OCI-LY3 (cell line): ENCODE results near the gene GNB5.

ENCODE experiments used
- H2AFZ ChIP-seq: fragments of 200-600, 300-600 bp; shearing (Covaris generic); 2 replicates; pipeline ENCODE4 v1.6.0; 2014; ENCODE audit warnings: antibody characterized with exemption, low read depth, low read length
- H3K27ac ChIP-seq: fragments of 200-600, 300-600 bp; sonication (generic); 2 replicates; pipeline ENCODE4 v1.5.1; 2014; ENCODE audit warnings: mild to moderate bottlenecking, low read length, moderate library complexity, mixed read lengths
- H3K27me3 ChIP-seq: fragments of 200-600, 300-600 bp; sonication (generic); 2 replicates; pipeline ENCODE4 v1.6.1; 2014; ENCODE audit warnings: low read depth, low read length, mixed read lengths
- H3K36me3 ChIP-seq: fragments of 200-600, 300-600 bp; sonication (generic); replicated peaks from 2 replicates; pipeline ENCODE3; 2014; ENCODE audit warnings: low read depth, low read length, mixed read lengths
- H3K4me1 ChIP-seq: fragments of 300-600, 200-600 bp; sonication (generic); 2 replicates; pipeline ENCODE4 v1.6.1; 2014; ENCODE audit warnings: low read length, mixed read lengths
- H3K4me2 ChIP-seq: fragments of 200-600, 300-600 bp; sonication (generic); 2 replicates; pipeline ENCODE4 v1.6.1; 2014; ENCODE audit warnings: low read length, mixed read lengths
- H3K4me3 ChIP-seq: fragments of 300-600, 200-600 bp; sonication (generic); 2 replicates; pipeline ENCODE4 v1.5.1; 2014; ENCODE audit warnings: antibody characterized with exemption, mild to moderate bottlenecking, low read length, moderate library complexity
- H3K79me2 ChIP-seq: fragments of 300-600, 200-600 bp; shearing (Covaris generic); 2 replicates; pipeline ENCODE4 v1.6.1; 2014; ENCODE audit warnings: mild to moderate bottlenecking, low read length, mixed read lengths
- H3K9ac ChIP-seq: fragments of 300-600, 200-600 bp; shearing (Covaris generic); 2 replicates; pipeline ENCODE4 v1.6.0; 2014; ENCODE audit warnings: mild to moderate bottlenecking, low read length, moderate library complexity
- H3K9me3 ChIP-seq: fragments of 200-600, 300-600 bp; shearing (Covaris generic); 2 replicates; pipeline ENCODE4 v1.6.1; 2014; ENCODE audit warnings: low read length, mixed read lengths; ENCODE audit not compliant: insufficient read depth
- H4K20me1 ChIP-seq: fragments of 200-600, 300-600 bp; sonication (generic); 2 replicates; pipeline ENCODE4 v1.6.1; 2016; ENCODE audit warnings: low read length, mixed read lengths; ENCODE audit not compliant: insufficient read depth
- CTCF ChIP-seq: fragments of 200-600, 300-600 bp; sonication (generic); IDR thresholded peaks from 2 replicates; pipeline ENCODE4 v1.5.1; 2014; ENCODE audit warnings: antibody characterized with exemption, low read length, low read depth
- EZH2phosphoT487 ChIP-seq: fragments of 200-600 bp; shearing (Covaris generic); IDR thresholded peaks from 2 replicates; pipeline ENCODE4 v1.6.1; 2018; ENCODE audit warnings: antibody characterized with exemption, mixed run types, low read depth

GNB5 gene

GRCh38 chr15:52136442-52136980 lies 54.7 kb downstream of the GNB5 start:
- Histone ChIP-seq H3K36me3 (peaks cover 24% of the 10 kb centered on the region), H3K4me3 (no peak overlapping the region), H3K4me1 (peaks cover 5% of the 10 kb centered on the region), H4K20me1 (no peaks in the 10 kb centered on the region), H3K27me3 (no peaks in the 10 kb centered on the region), H3K27ac (no peak overlapping the region), H3K79me2 (no peaks in the 10 kb centered on the region), H3K9me3 (no peaks in the 10 kb centered on the region), H3K4me2 (no peak overlapping the region), H2AFZ (no peak overlapping the region), H3K9ac (no peak overlapping the region)
- TF ChIP-seq EZH2phosphoT487 = no peak
- TF ChIP-seq CTCF = no peak

- Histone ChIP-seq H3K9me3 (no peaks in the 10 kb centered on the region), H3K36me3 (peaks cover 30% of the 10 kb centered on the region), H3K9ac (no peak overlapping the region), H3K27me3 (no peaks in the 10 kb centered on the region), H3K79me2 (no peaks in the 10 kb centered on the region), H3K27ac (no peak overlapping the region), H2AFZ (no peak overlapping the region), H4K20me1 (no peaks in the 10 kb centered on the region), H3K4me1 (peaks cover 3% of the 10 kb centered on the region), H3K4me2 (no peak overlapping the region), H3K4me3 (no peak overlapping the region)
- TF ChIP-seq CTCF = no peak
- no peak for TF ChIP-seq EZH2phosphoT487
These were observed 56.6 kb downstream of the GNB5 start for GRCh38 chr15:52134502-52135144.

- Histone ChIP-seq H3K9ac (no peak overlapping the region), H3K4me2 (no peak overlapping the region)
These were observed 57.5 kb downstream of the GNB5 start for GRCh38 chr15:52133510-52134220.

More at GRCh38 chr15:52133510-52134220, 57.5 kb downstream of the GNB5 start:
- H3K4me1 ChIP-seq = no peaks in the 10 kb centered on the region
- H3K9me3 ChIP-seq = no peaks in the 10 kb centered on the region
- TF ChIP-seq CTCF (no peak), EZH2phosphoT487 (no peak)
- H2AFZ ChIP-seq = no peak overlapping the region
- no peaks in the 10 kb centered on the region for H3K79me2 ChIP-seq
- no peak overlapping the region for H3K4me3 ChIP-seq
- no peaks in the 10 kb centered on the region for H4K20me1 ChIP-seq
- H3K27ac ChIP-seq = no peak overlapping the region
- no peaks in the 10 kb centered on the region for H3K27me3 ChIP-seq
- peaks cover 29% of the 10 kb centered on the region for H3K36me3 ChIP-seq
